Heart left ventricle (tissue), 13 donors: ENCODE results near the gene OPHN1.

Experiments used
- CTCF ChIP-seq, 12 donors: fragments of 200-600 bp; sonication (generic) in 4 of 12; IDR thresholded peaks; one replicate each; pipeline versions ENCODE4 v1.5.0 to v1.8.0; 2018 to 2022; ENCODE audit warnings: antibody characterized with exemption in 12 of 12, mild to moderate bottlenecking in 5 of 12
- POLR2A ChIP-seq, 2 donors: fragments of 450-650 bp; IDR thresholded peaks; one replicate each; pipeline ENCODE4 v1.6.1; 2017; ENCODE audit warnings: antibody characterized with exemption in 2 of 2, mild to moderate bottlenecking in 2 of 2, moderate library complexity in 2 of 2
- donor health status: ischemic (EF 13 %, LVEDD 7.1; RV severe dilation, severe dysfunction).
- donor health status: DM: no; HTN: yes; CAD: no.
- donor health status: DM: no; HTN: no; CAD: no.
- donor health status: ischemic (EF 25% LVEDD 6.9; RV normal size, moderate dysfunction).
- donor health status: ischemic (EF 25% LVEDD 5.7; RV mildly dilated, moderate dysfunction).
- donor health status: ischemic (EF 35%, LVEDD 5.7; RV mildly dilated, moderate dysfunction).
- donor health status: nonischemic (EF 11% LVEDD 7.7; RV severe dilation, severe dysfunction).
- donor health status: DM: yes; HTN: yes; CAD: no.
- donor health status: PGD.
- donor health status: ischemic (EF 29% LVEDD 5.4; RV normal size, mild dysfunction).
- donor health status: nonischemic (EF 23%, LVEDD 6.1; RV moderate dilation, normal function).

GRCh38 chrX:68440940-68441339 is 7.6 kb upstream of the OPHN1 start:
- TF ChIP-seq CTCF (IDR thresholded peaks at IDR 0.05) (no peak), POLR2A (IDR thresholded peaks at IDR 0.05) (no peak)
